Endometrial microvascular endothelial cells (primary cell): ENCODE measurements around the gene LCTL. TPM values are rescaled to one million over a fixed set of nuclear protein-coding genes. Genes with fewer than 3 reads are reported as not detected.

Experiments
- in situ Hi-C: cut with HindIII; loops from 2 replicates; pipeline ENCODE4 v1.10.0; 2017; ENCODE audit warnings: low sequenced_read_pairs, low pct_unique_long_range_greater_than_20kb; ENCODE audit errors: inconsistent ontology term
- total RNA-seq: library from RNA; depleted of rRNA; stranded (reverse); fragments of >200 nt; gene quantifications from one replicate; pipeline ENCODE4 v1.2.3, GENCODE V29; 2015; ENCODE audit errors: inconsistent ontology term

LCTL gene
- total RNA-seq, 1 donor from 2014 or later = not detected

- in situ Hi-C loops = no loop called here
Observed at GRCh38 chr15:66570327-66570726, 4.5 kb upstream of the LCTL start.

GRCh38 chr15:66569461-66570137 lies 3.8 kb upstream of the LCTL start:
- in situ Hi-C loops = no loop called here

DNA sequence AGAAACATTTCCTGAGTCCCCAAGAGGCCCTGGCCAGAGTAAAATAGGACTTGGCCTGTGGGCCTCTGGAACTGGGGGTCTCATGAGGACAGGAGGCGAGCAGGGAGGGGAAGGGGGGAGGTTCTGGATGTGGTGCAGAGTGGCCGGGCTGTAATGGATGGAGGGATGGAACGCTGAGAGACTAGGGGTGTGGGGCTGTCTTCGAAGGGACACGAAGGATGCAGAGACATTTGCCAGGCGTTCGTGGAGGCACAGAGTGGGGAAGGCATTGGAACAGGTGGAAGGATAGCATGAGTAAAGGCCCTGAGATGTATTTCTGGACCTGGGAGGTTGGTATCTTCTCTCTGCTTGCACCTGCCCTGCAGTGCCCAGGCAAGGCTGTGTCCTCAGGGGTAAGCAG lies 2.1 kb upstream of the LCTL start:
- in situ Hi-C loops = no loop called here

- in situ Hi-C loops = no loop called here
Observed at GRCh38 chr15:66566963-66567531, 1.2 kb upstream of the LCTL start.

DNA sequence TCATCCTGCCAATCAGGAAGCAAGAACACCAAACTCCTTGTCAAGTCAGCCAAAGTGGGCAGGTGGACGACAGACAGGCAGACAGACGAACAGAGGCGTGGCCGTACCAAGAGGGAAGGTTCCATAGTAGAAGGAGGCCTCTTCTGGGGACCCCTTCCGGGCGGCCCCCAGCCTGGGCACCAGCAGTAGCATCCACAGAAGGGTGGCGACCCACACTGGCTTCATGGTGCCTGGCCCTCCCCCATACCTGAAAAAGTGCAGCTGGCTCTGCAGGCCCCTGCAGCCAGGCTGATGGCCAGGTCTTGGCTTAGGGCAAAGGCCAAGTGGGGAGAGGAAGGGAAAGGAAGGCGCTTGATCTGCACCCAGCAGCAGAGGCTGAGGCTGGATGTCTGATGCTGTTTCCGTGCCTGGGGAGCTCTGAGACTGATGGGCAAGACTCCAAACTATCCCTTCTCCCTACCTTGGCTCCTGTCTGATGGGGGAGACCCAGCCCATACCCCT lies 607 bp downstream of the LCTL start:
- in situ Hi-C loops = no loop called here

DNA sequence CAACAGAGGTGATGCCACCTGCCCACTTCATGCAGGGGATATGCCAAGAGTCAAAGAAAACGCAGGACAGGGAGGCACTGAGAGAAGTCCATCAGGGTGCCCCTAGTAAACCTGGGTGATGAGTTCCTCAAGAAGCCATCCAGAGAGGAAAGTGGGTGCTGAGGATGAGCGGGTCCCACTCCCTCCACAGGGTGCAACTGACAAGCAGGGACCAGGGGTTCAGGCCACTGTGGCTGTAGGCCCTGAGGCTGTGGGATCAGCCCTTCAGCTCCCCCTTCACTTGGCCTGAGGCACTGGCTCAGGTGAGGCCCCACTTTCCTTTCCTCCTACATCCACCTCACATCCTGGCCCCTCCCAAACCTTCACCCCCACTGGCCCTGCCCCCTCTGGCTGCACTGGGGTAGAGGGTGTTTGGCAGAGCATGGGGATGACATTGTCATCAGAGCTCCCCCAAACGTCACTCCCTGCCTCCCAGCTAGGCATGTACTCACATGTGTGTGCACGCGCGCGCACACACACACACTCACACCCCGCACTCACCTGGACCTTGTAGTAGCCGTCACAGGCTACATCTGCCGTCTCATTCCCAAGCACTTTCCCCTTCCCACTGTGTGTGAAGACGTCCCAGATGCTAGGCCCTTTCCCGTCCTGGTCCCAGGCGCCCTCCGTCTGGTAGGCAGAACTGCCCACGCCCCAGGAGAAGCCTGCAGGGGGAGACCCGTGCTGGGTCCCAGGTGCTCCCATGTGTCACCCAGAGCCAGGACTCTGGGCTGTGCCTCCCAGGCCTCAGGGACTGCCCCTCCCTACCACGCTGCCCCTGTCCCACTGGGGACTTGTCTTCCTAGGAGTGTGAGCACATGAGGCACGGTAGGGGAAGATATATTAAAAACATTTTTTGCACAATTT lies 1.4 kb downstream of the LCTL start:
- in situ Hi-C loops = no loop called here

DNA sequence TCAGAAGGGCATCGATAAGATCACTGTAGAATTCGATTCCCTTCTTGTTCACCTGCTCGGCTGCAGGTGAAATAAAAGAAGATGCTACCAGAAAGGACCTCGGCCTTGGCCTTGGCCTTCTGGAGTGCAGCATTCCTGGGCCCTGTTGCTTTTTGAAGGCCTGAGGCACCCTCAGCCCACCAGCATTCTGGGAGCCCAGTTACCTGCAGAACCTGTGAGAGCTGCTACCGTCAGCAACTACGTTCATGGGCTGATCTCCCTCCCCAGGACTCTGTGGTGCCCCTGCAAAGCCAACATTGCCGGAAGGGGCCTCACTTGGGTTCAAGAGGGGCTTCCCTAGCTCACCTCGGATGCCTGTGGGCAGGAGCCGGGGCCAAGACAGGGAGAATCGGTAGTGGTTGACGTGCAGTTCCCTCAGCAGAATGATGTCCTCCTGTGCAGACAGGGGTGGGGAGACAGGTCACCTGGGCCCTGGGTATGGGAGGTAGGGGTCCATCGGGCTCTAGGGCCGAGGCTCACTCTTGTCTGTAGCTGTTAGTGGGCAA lies 2.2 kb downstream of the LCTL start:
- in situ Hi-C loops = no loop called here

DNA sequence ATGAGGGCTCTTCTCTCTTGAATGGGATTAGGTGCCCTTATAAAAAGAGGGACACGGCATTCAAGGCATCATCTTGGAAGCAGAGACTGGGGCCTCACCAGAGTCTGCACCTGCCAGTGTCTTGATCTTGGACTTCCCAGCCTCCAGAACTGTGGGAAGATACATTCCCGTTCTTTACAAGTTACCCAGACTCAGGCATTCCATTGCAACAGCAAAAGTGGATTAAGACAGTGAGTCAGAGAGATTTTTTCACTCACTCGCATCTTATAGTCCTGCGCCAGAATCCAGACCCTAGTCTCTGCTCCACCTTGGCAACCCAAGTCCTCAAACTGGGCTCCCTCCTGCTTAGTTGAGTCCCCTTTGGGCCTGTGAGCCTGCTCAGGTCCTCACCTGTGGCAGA lies 2.7 kb downstream of the LCTL start:
- in situ Hi-C loops = no loop called here

GRCh38 chr15:66560856-66561525 lies 4.8 kb downstream of the LCTL start:
- in situ Hi-C loops = no loop called here

DNA sequence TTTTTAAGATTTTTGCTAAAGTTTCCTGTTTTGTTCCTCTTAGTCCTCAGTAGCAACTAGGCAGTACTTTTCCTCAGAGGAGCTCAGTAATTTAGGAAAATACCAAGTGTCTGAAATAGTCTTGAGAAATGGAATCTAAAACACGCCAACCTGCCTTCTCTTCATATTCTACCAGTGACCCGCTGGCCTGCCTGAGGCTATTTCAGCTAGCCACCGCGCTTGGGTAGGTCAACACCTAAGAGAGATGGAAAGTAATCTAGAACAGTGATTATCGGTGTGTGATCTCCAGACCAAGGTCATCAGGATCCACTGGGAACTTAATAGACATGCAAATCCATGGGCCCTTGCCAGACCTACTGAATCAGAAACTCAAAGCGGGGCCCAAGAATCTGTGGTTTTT lies 7.5 kb downstream of the LCTL start:
- in situ Hi-C loops = no loop called here

DNA sequence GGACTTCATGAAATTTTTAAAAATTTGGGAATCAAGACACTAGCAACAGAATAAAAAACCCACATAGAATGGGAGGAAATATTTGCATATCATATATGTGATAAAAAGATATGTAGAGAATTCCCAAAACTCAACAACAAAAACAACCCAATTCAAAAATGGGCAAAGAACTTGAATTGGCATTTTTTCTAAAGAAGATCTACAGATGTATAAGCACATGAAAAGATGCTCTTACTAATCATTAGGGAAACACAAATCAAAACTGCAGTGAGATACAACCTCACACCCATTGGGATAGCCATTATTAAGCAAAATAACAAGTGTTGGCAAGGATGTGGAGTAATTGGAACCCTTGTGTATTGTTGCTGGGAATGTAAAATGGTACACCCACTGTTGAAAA lies 10.1 kb downstream of the LCTL start:
- in situ Hi-C loops = no loop called here

DNA sequence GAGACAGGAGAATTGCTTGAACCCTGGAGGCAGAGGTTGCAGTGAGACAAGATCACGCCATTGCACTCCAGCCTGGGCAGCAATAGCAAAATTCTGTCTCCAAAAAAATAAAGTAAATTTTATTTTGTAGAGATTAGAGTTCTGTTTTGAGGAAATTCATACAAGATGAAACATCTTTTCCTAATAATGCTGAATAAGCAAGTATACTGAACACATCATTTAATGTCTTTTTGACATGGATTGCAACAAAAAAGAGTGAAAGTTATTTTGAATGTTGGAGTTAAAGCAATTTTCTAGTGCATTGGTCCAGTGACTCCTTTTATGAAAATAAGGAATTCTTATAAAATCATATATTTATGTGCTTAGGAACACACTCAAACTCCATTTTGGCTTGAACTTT lies 20.5 kb downstream of the LCTL start:
- in situ Hi-C loops = no loop called here

DNA sequence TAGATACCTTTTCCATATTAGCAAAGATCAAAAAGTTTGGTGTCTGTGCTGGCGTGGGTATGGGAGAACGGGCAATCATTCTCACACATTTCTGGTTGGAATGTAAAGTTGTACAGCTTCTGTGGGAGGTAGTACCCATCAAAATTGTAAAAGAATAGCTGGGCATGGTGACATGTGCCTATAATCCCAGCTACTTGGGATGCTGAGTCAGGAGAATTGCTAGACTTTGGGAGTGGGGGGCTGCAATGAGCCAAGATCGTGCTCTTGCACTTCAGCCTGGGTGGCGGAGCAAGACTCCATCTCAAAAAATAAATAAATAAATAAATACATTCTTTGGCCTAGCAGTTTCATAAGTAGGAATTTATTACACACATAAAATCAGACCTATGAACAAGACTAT lies 22.9 kb downstream of the LCTL start:
- in situ Hi-C loops = no loop called here

DNA sequence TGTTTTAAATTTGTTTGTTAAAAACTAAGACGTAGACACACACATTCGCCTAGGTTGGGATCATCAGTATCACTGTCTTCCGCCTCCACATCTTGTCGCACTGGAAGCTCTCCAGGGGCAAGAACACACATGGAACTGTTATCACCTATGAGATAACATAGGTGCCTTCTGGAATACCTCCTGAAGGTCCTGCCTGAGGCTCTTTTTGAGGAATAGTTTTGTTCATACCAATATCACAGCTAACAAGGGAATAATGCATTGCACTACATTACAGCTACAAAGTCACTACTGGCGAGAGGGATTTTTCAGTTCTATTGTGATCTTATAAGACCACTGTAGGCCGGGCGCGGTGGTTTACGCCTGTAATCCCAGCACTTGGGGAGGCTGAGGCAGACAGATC lies 30.7 kb downstream of the LCTL start:
- in situ Hi-C loops = no loop called here

GRCh38 chr15:66524838-66525237 lies 41.0 kb downstream of the LCTL start:
- in situ Hi-C loops = no loop called here

GRCh38 chr15:66523926-66524325 lies 41.9 kb downstream of the LCTL start:
- in situ Hi-C loops = no loop called here

GRCh38 chr15:66515901-66516322 lies 49.9 kb downstream of the LCTL start:
- in situ Hi-C loops = no loop called here

DNA sequence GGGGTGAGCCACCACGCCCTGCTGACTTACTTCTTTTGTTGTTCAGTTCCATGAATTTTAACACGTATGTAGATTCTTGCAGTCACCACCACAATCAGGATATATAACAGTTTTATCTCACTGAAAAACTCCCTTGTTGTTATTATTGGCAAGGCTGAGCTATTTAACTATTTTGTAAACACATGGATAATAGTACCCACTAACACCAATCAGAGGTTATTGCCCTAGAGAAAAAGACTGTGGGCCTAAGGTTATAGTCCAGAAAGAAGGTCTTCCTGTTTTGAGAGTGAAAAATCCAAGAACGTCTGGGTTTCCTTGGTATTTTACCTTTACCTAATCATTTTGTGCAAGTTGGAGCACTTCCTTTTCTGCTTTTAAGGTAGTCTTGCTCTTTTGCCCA lies 51.2 kb downstream of the LCTL start:
- in situ Hi-C loops = no loop called here

- in situ Hi-C loops = no loop called here
Observed at GRCh38 chr15:66508293-66508883, 57.4 kb downstream of the LCTL start.
